GM19397 (cell line): ENCODE data around the gene CSNK1G3.
A peak's percentile ranks its signal among the peaks of the same experiment; 100 is the strongest.

ENCODE experiments used
- ATAC-seq: cut with Tn5 transposase; IDR thresholded peaks from one replicate; pipeline ENCODE4 v1.9.1; 2021; ENCODE audit warnings: mild to moderate bottlenecking, moderate library complexity; ENCODE audit not compliant: unreplicated experiment

Gene CSNK1G3

DNA sequence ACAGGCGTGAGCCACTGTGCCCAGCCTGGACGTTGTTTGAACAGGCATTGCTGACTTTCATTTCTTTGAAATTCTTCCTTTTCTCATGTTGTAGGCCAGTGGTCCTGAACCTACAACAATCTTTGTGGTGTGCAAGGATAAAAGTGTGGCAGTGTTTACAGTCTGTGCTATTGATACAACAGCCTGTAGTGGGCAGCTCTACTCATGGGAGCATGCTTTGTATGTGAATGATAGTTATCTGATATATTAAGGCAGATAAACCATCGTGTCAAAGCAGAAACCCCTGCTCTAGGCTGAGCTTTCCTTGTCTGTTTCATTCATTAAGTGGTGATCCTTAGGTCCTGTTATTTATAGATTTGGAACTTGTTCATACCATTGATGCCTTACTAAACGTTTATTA, 42.6 kb downstream of the CSNK1G3 start:
- no peak for ATAC-seq

DNA sequence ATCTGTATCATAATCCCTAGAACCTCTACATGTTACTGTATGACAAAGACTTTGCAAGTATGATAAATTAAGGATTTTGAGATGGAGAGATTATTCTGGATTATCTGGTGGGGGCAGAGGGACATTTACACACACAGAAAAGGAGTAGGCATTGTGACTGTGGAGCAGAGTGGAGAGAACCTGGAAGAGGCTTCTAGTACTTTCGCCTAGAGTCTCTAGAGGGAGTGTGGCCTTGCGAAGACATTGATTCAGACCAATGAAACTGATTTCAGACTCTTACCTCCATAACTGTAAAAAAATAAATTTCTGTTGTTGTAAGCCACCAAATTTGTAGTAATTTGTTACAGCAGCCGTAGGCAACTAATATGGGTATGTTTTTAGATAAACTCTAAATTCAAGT, 45.9 kb downstream of the CSNK1G3 start:
- ATAC-seq: no peak

DNA sequence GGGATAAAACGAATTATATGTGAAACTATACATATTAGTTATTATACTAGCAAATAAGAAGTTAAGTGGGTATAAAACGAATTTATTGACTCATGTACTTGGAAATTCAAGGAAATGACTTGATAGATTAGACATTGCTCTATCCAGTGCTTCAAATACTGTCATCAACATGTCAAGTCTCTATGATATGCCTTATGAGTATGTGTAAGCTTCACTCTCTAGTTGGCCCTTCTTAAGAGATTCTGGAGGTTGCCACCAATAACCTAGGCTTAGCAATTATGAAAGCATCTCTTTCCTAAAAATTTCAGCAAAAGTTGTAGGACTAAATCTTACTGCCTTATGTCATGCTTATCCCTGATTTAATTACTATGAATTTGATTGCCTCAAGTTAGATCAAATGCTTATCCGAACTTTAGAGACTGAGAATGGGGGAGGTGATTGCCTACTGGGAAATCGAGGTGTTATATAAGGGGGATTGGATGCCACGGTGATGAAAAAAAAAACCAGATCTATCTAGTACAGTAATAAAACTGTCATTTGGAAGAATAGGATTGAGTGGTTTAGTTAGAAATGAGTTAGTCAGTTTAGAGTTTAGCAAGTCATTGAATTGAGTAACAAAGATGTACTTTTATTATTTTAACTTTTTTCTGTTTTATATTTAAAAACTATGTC, 46.9 kb downstream of the CSNK1G3 start:
- no peak for ATAC-seq

DNA sequence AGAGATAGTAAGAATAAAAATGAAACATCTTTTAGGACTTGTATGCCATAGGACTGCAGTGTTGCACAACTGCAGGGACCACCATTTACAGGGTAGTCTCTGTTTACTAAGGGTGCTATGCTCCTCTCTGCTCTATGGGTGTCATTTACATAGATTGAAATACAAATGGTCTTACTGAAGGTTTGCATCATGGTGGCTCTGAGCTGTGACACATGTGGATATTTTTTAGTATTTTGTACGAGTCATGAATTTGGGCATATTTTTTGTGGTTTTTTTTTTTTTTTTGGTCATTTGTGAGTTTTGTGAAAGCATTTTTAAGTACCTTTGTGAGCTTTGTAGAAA, 47.4 kb downstream of the CSNK1G3 start:
- no peak for ATAC-seq

DNA sequence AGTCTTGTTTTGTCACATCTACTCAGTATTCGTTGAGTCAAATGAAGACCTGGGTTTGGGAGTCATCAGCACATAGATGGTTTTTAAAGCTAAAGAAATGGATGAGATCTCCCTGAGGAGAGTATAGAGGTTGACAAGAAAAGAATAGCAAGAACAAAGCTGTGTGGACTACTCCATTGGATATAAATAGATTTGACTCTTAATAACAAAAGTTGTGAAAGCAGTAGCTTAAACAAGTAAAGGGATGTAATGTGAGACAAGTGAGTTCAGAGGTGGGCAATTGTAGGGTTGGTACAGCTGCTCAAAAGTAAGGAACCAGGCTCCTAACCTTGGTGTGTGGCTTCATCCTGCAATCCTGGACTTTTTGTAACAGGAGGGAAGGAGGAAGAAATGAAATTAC, 49.3 kb downstream of the CSNK1G3 start:
- ATAC-seq: no peak

DNA sequence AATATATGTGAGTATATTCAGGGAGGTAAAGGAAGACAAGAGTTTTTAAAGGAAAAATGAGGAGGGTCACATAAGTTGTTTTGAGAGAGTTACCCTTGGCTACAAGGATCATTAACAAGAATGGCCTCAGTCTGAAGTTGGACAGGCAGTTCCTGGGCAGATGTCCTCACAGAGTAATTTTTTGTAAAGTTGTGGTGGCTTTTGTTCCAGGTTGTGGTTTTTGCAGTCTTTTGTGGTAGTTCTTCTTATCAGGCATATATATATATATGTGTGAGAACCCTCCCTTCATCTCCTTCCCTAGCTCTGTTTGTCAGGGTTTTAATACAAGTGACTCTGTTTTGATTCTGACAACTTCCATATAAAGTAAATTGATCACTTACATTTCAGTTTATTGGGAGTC, 60.0 kb downstream of the CSNK1G3 start:
- ATAC-seq: no peak

DNA sequence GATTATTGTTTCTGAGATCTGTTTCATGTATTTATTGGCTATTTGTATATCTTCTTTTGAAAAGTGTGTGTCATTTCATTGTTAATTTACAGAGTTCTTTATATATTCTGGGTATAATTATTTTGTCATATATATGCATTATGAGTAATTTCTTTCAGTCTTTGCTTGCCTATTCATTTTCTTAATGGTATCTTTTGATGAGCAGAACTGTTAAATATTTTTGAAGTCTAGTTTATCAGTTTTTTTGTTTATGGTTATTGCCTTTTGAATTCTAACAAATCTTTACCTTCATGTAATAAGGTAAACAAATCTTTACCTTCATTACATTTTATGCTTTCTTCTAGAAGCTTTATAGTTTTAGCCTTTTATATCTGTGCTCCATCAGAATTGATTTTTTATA, 66.4 kb downstream of the CSNK1G3 start:
- no peak for ATAC-seq

DNA sequence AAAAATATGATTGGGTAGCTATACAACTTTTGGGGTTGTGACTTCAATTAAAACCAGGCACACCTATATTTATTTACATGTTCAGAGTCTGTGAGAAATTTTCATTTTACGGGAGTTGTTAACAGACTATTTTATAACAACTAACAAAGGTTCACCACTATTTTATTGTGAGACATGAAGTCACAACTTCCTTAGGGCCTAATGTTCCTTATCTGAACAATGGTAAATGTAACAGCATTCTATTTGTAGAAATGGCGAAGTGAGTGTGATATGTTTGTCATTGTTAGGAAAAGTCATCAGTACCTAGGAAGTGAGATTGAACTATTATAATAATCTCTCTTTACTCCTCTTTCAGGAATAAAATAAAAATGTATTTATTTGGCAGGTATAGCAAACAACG, 67.4 kb downstream of the CSNK1G3 start:
- no peak for ATAC-seq

DNA sequence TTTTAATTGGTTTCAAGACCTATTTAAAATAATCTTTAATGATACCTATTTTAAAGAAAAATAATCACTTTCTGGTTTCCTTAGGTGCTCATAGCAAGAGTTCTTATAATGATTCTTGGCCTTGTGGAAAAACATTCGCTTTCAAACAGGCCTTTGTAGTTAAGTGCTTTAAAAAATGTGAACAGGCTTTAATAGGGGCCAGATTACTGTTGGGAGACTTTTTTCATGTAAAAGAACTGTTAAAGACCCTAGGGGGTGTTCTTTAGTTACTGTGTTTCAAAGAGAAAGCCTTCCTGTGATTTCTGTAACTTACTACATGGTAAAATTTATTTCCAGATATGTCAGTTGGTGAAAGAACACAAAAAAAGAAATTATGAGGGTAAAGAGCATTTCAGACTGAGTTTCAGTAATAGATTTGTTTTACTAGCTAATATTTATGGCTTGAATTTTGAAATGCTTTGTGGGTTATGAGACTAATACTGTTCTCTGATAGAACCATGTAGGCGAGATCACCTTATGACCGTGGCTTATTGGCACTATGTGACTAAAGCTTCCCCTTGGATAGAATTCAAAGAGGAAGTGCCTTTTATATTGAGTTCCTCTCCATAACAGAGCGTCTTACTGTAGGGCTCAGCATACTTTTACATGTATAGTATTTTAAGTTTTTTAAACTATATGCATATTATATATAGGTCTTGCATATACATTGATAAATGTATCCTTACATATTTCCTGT, 70.7 kb downstream of the CSNK1G3 start:
- no peak for ATAC-seq

DNA sequence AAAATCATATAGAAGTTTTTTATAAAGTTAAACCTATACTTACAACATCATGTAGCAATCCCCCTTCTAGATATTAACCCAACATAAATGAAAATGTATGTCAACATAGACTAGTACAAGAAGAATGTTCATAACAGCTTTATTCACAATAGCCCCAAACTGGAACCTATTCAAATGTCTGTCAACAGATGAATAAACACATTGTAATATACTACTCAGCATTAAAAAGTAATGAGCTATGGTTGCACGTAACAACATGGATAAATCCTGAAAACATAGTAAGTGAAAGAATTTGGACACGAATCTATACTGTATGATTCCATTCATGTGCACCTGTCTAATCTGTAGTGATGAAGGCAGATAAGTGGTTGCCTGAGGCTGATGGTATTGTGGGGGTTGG, 73.9 kb downstream of the CSNK1G3 start:
- ATAC-seq: no peak

DNA sequence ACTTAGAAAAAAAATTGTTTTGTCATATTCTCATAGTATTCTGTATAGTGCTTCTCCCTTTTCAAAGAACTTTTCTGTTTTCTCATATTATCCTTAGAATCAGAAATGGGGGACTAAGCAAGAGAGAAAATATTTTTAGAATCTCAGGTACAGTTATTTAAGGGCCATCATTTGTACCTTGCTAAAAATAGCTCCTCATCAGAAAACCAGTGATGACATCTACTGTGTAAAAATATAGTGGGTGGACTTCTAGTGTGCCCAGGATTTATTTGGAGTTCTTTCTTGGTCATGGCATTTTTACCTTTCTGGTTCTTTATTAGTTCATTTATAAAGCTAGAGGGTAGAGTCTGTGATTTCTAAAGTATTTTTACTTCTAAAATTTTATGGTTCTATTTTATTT, 82.5 kb downstream of the CSNK1G3 start:
- ATAC-seq: no peak

DNA sequence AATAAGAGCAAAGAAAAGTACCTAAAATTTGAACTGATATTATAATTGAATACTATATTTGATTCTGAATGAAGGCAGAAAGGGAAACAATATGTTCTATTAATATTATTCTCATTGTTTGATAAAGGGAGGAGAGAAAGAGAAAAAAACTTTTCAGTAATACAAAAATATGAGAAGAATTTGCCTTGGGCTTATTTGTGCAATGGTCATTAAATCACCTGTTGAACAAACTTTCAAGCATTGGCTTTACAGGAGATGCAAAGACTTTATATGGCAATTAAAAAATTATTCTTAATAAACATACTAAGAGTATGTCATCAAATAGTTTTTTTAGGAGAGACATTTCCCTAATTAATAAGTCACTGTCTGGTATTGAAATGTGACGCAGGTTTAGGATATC, 85.0 kb downstream of the CSNK1G3 start:
- no peak for ATAC-seq

DNA sequence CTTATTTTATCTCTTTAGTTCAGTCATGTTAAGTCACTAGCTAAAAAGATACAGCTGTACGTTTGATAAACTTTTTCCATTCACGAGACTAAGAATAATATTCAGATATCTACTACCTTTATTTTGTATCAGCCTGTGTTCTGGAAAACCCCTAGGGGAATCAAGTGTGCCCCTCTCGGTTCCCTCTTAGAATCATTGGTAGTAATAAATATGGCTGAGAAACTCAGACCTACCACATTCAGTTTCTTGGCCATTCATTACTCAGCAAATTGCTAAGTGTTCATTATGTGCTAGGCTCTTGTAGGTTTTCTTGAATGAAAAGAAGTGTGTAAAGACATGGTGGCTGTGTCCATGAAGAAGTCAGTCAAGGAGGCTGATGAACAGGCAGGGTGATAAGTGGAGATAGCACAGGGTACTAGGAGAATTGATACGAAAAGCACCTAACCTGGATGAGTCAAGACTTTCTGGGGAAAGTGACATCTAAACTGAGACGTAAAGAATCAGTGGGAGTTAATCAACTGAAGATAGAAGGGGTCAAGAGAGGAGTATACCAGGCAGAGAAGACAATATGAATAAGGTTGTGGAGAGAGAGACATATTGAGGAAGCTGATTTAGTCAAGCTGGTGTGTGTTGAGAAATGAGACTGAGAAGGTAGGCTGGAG, 86.2 kb downstream of the CSNK1G3 start:
- ATAC-seq: peak; percentile 53

DNA sequence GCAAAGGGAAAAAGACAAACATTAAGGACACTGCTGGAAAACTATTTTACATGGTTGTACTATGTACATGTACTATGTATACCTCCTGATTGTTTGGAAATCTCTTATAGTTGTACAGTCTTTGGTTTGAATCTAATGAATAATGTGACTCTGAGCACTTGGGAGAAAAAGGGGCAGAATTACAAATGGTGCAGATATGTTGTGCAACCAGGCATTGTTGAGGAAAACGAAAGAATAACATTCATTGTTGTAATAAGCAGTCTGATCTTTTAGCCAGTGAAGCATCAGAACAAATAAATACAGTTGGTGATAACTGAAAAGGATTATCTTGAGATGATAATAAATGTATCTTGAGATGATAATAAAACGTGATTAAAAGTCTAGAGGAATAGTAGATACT, 87.2 kb downstream of the CSNK1G3 start:
- ATAC-seq: no peak

DNA sequence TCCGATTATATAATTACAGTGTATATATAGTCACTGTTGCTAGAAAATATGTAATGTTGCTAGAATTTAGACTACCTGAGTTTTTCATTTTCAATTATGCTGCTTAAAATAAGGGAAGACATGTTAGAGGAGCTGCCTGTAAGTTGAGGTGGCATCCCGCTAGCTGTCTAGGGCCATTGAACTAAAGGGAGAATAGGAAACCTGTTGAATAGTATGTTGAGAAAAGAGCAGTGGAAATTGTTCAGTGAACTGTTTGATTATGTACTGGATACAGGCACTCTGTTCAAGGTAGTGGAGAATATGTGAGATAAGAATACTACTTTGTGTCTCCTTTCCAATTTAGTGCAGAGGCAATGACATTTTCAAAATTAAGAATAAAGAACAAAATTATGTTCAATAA, 89.6 kb downstream of the CSNK1G3 start:
- no peak for ATAC-seq

DNA sequence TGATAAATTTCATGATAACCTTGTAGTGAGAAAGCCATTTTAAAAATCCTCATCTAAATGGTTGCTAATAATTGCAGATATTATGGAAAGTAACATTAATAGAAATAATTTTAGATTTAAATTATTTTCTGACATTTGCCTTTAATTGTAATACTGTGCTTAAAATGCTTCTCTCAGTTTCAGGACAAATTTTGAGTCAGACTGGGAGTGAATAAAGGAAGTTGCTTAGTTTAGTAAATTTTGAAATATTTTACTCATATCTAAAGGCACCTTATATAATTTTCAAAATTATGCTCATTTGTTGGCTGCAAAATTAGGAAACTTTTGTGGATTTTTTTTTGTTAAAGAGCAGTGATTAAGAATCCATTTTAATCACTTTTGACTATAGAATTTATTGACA, 93.8 kb downstream of the CSNK1G3 start:
- ATAC-seq: no peak

DNA sequence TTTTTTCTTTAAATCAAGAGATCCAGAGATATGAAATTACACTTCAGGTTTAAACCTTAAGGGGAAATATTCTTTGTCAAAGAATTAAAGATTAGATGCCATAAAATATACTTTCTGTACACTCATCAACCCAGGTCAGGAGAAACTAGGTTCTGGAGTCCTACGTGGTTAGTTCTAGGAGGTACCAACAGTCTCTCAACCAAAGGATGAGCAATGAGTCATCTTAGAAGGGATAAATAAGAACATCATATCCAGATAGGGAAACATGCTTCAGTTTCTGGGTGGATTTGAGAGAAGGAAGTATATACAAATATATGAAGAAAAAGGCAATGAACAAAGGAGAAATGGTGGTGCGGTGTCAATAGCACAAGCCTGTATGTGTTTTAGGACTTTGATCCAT, 98.2 kb downstream of the CSNK1G3 start:
- ATAC-seq: no peak

DNA sequence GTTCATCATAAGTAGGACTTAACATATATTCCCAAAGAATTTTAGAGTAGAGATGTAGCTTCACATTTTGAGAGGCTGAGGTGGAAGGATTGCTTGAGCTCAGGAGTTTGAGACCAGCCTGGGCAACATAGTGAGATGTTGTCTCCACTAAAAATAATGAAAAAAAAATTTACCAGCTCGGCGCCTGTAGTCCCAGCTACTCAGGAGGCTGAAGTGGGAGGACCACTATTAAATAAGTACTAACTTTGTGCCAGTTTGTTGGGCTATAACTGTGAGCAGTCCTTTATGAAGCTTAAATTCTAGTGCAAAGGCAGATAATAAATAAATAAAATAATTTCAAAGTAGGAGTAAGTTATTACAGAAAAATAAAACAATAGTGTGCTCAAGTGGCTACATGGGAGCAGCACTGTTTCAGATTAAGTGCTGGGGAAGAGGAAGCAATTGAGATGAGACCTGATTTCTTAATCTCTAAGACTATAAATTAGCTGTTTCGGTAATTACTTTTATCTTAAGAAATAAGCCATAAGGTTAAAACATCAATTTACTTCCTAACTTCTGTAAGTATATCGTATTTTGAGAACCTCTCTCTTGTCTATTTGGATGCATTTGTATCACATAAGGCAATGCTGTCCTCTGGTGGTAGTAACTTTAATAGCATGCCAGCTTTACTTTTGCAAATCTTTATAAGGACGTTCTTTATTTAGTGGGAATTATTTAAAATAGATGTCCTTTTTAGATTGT, 98.9 kb downstream of the CSNK1G3 start:
- peak; percentile 59 for ATAC-seq

DNA sequence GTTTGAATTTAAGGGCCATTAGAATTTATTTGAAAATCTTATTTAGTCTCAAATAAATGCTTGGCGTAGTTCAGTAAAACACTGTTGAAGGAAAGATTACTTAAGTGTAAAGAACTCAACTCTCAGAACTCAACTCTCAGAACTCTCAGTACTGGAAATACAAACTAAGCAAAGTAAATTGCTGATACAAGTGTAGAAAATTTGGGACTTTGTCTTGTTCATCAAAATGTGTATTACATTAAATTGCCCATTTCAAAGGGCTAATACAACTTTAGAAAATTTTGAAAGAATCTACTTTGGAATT, 99.4 kb downstream of the CSNK1G3 start:
- ATAC-seq: no peak

DNA sequence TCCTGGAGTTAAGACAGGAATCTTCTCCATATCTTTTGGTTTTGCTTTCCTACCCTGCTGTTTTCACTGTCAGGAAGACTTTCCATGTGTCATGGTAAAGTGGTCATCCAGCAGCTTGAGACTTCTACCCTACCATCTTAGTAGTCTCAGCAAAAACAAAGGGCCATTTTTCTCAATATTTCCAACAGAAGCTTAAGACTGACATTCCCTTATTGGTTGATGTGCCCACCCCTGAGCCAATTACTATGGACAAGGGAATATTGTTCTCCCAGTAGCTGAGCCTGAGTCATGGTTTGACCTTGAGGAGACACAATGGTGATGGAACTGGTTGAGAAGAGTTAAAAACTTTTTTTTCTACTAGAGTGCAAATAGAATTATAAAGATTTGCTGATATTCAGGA, 105.6 kb downstream of the CSNK1G3 start:
- no peak for ATAC-seq

DNA sequence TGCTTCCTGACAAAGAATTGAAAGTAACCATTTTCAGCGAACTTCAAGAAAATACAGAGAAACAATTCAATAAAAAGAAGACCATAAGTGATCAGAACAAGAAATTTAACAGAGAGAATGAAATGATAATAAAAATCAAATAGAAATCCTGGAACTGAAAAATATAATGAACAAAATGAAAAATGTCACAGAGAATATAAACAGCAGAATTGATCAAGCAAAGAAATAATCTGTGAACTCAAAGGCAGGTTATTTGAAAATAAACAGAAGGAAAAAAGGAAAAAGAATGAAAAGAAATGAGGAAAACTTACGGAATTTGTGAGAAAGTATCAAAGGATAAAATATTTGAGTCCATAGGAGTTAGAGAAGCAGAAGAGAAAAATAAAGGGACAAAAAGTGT, 114.1 kb downstream of the CSNK1G3 start:
- ATAC-seq: no peak
